Measurements from ENCODE around the gene DLST. TPM values are rescaled to one million over a fixed set of nuclear protein-coding genes. Genes with fewer than 3 reads are reported as not detected.

The DLST gene
- total RNA-seq, 1 experiment from 2014 or later, result 68.8 TPM

- ATAC-seq (no peak), DNase-seq (ENCODE audit: low read depth, low spot score) (no peak)
- intact Hi-C loops (cut with micrococcal nuclease; ENCODE audit: unreplicated experiment), result no loop called here
- Histone ChIP-seq H3K9me3 (ENCODE audit: control insufficient read depth, insufficient read depth, low read depth, low read length) (no peaks in the 10 kb centered on the region), H3K36me3 (ENCODE audit: control insufficient read depth, insufficient read depth, low read length) (no peaks in the 10 kb centered on the region), H3K4me3 (ENCODE audit: low read depth in 2 of 2, low read length in 2 of 2) (no peak overlapping the region), H3K27me3 (ENCODE audit: control insufficient read depth, insufficient read depth, low read length) (no peaks in the 10 kb centered on the region), H3K4me1 (ENCODE audit: control insufficient read depth, insufficient read depth, low read length) (no peaks in the 10 kb centered on the region), H3K27ac (ENCODE audit: low read length) (no peak overlapping the region)
- TF ChIP-seq REST (IDR thresholded peaks at IDR 0.05; ENCODE audit: insufficient read depth in 1 of 2, low read depth in 2 of 2, low read length in 1 of 2) (no peak), SIN3A (IDR thresholded peaks at IDR 0.05; ENCODE audit: borderline replicate concordance, insufficient read depth, low read depth, low read length) (no peak), POLR2AphosphoS5 (IDR thresholded peaks at IDR 0.05; ENCODE audit: low read depth, low read length) (no peak), CTCF (IDR thresholded peaks at IDR 0.05) (no peak)
- ChIA-PET CTCF (no interaction called here), POLR2A (no interaction called here)
- no TSS peak for BruUV-seq (replicated peaks)
- in situ Hi-C loops (cut with HindIII; ENCODE audit: low pct_unique_long_range_greater_than_20kb, low sequenced_read_pairs), result no loop called here
These were observed 33.7 kb downstream of the DLST start for GRCh38 chr14:74915426-74915825.

GRCh38 chr14:74915826-74916225 lies 34.1 kb downstream of the DLST start:
- H3K9me3 ChIP-seq (ENCODE audit: control insufficient read depth, insufficient read depth, low read depth, low read length), result no peaks in the 10 kb centered on the region
- ATAC-seq, result no peak
- intact Hi-C loops (cut with micrococcal nuclease; ENCODE audit: unreplicated experiment), result no loop called here
- no peak for DNase-seq (ENCODE audit: low read depth, low spot score)
- no peak for TF ChIP-seq POLR2AphosphoS5 (IDR thresholded peaks at IDR 0.05; ENCODE audit: low read depth, low read length)
- no peak for TF ChIP-seq SIN3A (IDR thresholded peaks at IDR 0.05; ENCODE audit: borderline replicate concordance, insufficient read depth, low read depth, low read length)
- no peak for TF ChIP-seq REST (IDR thresholded peaks at IDR 0.05; ENCODE audit: insufficient read depth in 1 of 2, low read depth in 2 of 2, low read length in 1 of 2)
- no peak for TF ChIP-seq TCF7L2 (IDR thresholded peaks at IDR 0.05; ENCODE audit: low read depth, low read length)
- no peak for TF ChIP-seq CTCF (IDR thresholded peaks at IDR 0.05)
- H3K27ac ChIP-seq (ENCODE audit: low read length), result no peak overlapping the region
- in situ Hi-C loops (cut with HindIII; ENCODE audit: low pct_unique_long_range_greater_than_20kb, low sequenced_read_pairs), result no loop called here
- POLR2A ChIA-PET, result no interaction called here
- no peaks in the 10 kb centered on the region for H3K27me3 ChIP-seq (ENCODE audit: control insufficient read depth, insufficient read depth, low read length)
- no peak overlapping the region for H3K4me3 ChIP-seq (ENCODE audit: low read depth in 2 of 2, low read length in 2 of 2)
- CTCF ChIA-PET, result no interaction called here
- BruUV-seq (replicated peaks), result no TSS peak
- H3K4me1 ChIP-seq (ENCODE audit: control insufficient read depth, insufficient read depth, low read length), result no peaks in the 10 kb centered on the region
- no peaks in the 10 kb centered on the region for H3K36me3 ChIP-seq (ENCODE audit: control insufficient read depth, insufficient read depth, low read length)
